DOHH2 (cell line): ENCODE results near the gene KRTAP5-5.
"Not testable (repeated sequence)": the region's sequence is repeated elsewhere in the genome, so short reads cannot be mapped to it uniquely, and the experiment has no call there.

Experiments
- H3F3A ChIP-seq: fragments of 200-600 bp; sonication (generic), shearing (Covaris generic); 2 replicates; pipeline ENCODE4 v1.6.0; 2016; ENCODE audit warnings: antibody characterized with exemption, mild to moderate bottlenecking; ENCODE audit not compliant: control insufficient read depth, insufficient read depth
- H3K27ac ChIP-seq: fragments of 200-600 bp; sonication (generic); 2 replicates; pipeline ENCODE4 v1.5.1; 2014; ENCODE audit warnings: low read depth, mild to moderate bottlenecking, low read length, moderate library complexity
- H3K27me3 ChIP-seq: fragments of 200-600 bp; sonication (generic); 2 replicates; pipeline ENCODE4 v1.6.1; 2014; ENCODE audit warnings: mild to moderate bottlenecking, low read length, mixed read lengths; ENCODE audit not compliant: control insufficient read depth
- H3K36me3 ChIP-seq: fragments of 200-600 bp; sonication (generic); 2 replicates; pipeline ENCODE4 v1.6.1; 2014; ENCODE audit warnings: mild to moderate bottlenecking, low read length, moderate library complexity, mixed read lengths; ENCODE audit not compliant: control insufficient read depth
- H3K4me1 ChIP-seq: fragments of 200-600 bp; sonication (generic); 2 replicates; pipeline ENCODE4 v1.6.1; 2014; ENCODE audit warnings: mild to moderate bottlenecking, low read length, mixed read lengths; ENCODE audit not compliant: control insufficient read depth
- H3K4me2 ChIP-seq: fragments of 200-600 bp; sonication (generic); 2 replicates; pipeline ENCODE4 v1.6.0; 2014; ENCODE audit warnings: mild to moderate bottlenecking, low read length, moderate library complexity
- H3K4me3 ChIP-seq: fragments of 200-600 bp; sonication (generic); 2 replicates; pipeline ENCODE4 v1.5.1; 2014; ENCODE audit warnings: mild to moderate bottlenecking, low read length, mixed read lengths
- H3K79me2 ChIP-seq: fragments of 200-600 bp; sonication (generic); 2 replicates; pipeline ENCODE4 v1.6.1; 2014; ENCODE audit warnings: mild to moderate bottlenecking, low read length, mixed read lengths; ENCODE audit not compliant: control insufficient read depth
- H3K9me2 ChIP-seq: fragments of 200-600 bp; sonication (generic); replicated peaks from 2 replicates; pipeline ENCODE4 v1.6.1; 2014; ENCODE audit warnings: mild to moderate bottlenecking, low read length, mixed read lengths; ENCODE audit not compliant: control insufficient read depth
- H3K9me3 ChIP-seq: fragments of 200-600 bp; sonication (generic); 2 replicates; pipeline ENCODE4 v1.6.1; 2014; ENCODE audit warnings: antibody characterized with exemption, low read length, mixed read lengths; ENCODE audit not compliant: control insufficient read depth, insufficient read depth
- H4K20me1 ChIP-seq: fragments of 200-600 bp; sonication (generic); 2 replicates; pipeline ENCODE4 v1.6.0; 2014; ENCODE audit warnings: low read depth, mild to moderate bottlenecking, antibody characterized with exemption, low read length, moderate library complexity; ENCODE audit not compliant: control insufficient read depth, insufficient read depth
- EZH2phosphoT487 ChIP-seq: fragments of 200-600 bp; sonication (generic); IDR thresholded peaks from 2 replicates; pipeline ENCODE4 v1.6.1; 2017; ENCODE audit warnings: borderline replicate concordance, mild to moderate bottlenecking, antibody characterized with exemption, low read length, moderate library complexity, mixed read lengths
- TF ChIP-seq, protein P1 (sequence below): fragments of 200-600 bp; sonication (generic); IDR thresholded peaks from one replicate; pipeline ENCODE4 v1.5.1; 2014; ENCODE audit warnings: antibody characterized with exemption, mild to moderate bottlenecking, low read depth, low read length; ENCODE audit not compliant: poor library complexity, severe bottlenecking

KRTAP5-5 gene

DNA sequence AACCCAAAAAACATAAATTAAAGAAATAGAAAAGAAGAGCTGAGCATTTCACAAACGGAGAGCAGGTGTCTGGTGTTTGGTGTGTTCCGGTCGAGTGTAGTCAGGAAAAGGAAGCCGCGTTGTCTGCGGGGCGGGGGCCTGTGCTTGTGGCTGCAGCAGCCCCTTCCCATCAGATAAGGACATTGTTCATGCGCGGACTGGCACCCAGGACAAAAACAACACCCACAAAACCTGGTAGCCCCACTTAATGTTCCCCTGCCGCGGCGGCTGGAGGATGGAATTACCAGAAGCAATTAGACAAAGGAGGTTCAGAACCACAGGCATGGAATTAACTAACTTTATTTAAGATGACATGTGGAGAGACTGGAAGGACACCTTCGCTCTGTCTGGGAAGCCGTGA is 29.9 kb downstream of the KRTAP5-5 start:
- Histone ChIP-seq H3K79me2 (no peaks in the 10 kb centered on the region), H4K20me1 (no peaks in the 10 kb centered on the region), H3F3A (no peaks in the 10 kb centered on the region), H3K9me3 (no peaks in the 10 kb centered on the region), H3K36me3 (no peaks in the 10 kb centered on the region), H3K4me3 (no peak overlapping the region), H3K9me2 (no peaks in the 10 kb centered on the region), H3K27me3 (peaks cover 8% of the 10 kb centered on the region; the same call in 1 of the 2 replicates), H3K4me1 (no peaks in the 10 kb centered on the region), H3K4me2 (no peak overlapping the region), H3K27ac (no peak overlapping the region)
- TF ChIP-seq EZH2phosphoT487: no peak
- TF ChIP-seq, protein P1, sequence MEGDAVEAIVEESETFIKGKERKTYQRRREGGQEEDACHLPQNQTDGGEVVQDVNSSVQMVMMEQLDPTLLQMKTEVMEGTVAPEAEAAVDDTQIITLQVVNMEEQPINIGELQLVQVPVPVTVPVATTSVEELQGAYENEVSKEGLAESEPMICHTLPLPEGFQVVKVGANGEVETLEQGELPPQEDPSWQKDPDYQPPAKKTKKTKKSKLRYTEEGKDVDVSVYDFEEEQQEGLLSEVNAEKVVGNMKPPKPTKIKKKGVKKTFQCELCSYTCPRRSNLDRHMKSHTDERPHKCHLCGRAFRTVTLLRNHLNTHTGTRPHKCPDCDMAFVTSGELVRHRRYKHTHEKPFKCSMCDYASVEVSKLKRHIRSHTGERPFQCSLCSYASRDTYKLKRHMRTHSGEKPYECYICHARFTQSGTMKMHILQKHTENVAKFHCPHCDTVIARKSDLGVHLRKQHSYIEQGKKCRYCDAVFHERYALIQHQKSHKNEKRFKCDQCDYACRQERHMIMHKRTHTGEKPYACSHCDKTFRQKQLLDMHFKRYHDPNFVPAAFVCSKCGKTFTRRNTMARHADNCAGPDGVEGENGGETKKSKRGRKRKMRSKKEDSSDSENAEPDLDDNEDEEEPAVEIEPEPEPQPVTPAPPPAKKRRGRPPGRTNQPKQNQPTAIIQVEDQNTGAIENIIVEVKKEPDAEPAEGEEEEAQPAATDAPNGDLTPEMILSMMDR: no peak

DNA sequence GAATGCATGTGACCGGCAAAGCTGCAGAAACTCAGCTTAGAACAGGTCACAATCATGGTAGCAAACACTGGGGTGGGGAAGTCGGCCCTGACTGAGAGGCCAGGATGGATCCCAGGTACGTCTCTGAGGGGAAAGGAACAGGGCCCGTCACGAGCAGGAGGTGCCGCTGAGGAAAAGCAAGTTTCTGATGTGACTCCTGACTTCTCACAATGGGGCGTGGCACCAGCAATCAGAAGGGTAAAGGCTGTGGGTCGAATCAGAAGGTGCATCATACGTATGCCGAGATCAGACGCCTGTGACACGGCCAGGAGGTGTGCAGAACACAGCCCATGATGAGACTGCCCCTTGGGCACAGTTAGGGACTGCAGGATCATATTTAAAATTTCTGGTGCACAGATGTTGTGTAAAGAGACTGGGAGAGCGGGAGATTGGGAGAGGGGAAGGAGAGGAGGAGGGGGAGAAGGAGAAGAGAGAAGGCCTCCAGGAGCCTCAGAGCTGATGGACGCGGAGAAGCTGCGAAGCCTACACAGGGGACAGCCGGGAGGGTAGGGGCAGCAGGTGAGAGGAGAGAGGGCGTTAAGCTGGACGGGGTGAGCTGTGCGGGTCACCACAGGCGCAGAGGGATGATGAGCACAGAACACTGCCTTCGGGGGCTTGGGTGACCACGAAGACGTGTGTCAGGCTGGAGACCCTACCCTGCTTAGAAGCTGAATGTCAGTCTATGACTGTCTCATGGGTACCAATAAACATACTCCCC is 30.7 kb downstream of the KRTAP5-5 start:
- Histone ChIP-seq H3K9me2 (no peaks in the 10 kb centered on the region), H3K9me3 (no peaks in the 10 kb centered on the region), H3F3A (no peaks in the 10 kb centered on the region), H3K27me3 (peaks cover 8% of the 10 kb centered on the region; the same call in 1 of the 2 replicates), H3K36me3 (no peaks in the 10 kb centered on the region), H3K27ac (no peak overlapping the region), H4K20me1 (no peaks in the 10 kb centered on the region), H3K4me1 (no peaks in the 10 kb centered on the region), H3K4me2 (no peak overlapping the region), H3K4me3 (no peak overlapping the region), H3K79me2 (no peaks in the 10 kb centered on the region)
- TF ChIP-seq, protein P1: no peak
- no peak for TF ChIP-seq EZH2phosphoT487

DNA sequence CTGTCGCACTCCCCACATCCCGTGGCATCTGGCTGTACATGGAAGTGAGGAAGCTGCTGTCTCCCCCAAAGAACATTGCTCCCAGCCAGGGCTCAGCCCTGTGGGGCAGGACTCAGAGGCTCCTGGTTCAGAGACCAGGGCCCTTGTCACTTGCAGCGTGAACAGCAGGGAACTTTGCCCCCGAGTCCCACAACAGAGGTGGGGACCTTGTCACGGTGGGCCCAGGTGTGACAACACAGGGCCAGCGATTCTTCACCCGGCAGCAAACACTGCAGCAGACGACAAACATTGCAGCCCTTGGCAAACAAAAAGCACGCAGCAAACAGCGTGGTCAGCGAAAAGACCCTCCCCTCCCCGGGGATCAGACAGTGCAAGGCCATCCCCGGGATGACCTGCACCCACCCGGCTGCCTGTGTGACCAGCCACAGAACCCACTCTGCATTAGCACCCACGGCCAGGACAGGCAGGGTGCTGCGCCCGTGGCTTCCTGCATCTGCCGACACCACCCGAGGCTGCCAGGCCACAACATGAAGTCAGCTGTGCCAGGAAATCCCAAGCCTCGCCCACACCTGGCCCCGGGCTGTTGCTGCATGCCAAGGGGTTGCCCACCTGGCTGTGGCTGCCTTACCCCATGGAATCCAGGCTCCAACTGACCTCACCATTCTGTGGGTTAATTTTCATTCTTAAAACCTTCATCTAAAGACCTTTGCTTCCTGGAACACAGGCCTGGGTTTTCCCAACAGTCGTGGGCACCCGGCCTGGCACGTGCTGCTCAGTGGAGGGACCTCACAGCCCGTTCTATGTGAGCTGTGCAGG is 32.1 kb downstream of the KRTAP5-5 start:
- not testable (repeated sequence) for H3K4me3 ChIP-seq, H3K9me2 ChIP-seq, H3K27ac ChIP-seq, H3F3A ChIP-seq, H3K36me3 ChIP-seq, H3K4me1 ChIP-seq, H3K27me3 ChIP-seq, H4K20me1 ChIP-seq, H3K4me2 ChIP-seq, H3K79me2 ChIP-seq, H3K9me3 ChIP-seq

DNA sequence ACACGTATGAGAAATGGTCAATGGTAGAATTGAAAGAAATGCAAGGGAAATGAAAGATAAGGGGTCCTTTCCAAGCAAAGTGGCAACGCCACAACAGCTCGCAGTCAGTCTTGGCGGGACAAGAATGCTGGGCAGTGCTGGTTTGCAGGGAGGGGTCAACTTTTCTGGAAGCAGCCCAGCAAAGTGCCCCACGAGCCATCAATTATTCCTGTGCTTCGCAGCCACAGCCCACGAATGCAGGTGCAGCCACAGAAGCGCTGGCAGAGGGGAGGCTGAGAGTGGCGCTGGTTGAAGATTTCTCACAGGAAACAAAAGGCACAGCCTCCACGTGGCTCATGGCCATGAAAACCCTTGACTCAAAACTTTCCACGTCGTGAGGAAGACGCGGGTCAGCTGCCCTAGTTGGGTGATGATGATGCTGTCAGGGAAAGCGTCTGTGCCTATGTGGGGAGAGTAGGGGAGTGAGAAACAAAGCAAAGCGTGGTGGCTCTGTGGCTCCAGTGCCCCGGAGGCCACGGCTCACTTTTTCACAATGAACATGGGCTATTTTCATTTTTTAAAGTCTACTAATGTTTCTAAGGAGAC is 33.2 kb downstream of the KRTAP5-5 start:
- not testable (repeated sequence) for H3K9me2 ChIP-seq, H4K20me1 ChIP-seq, H3K4me1 ChIP-seq, H3K4me2 ChIP-seq, H3K36me3 ChIP-seq, H3F3A ChIP-seq, H3K27me3 ChIP-seq, H3K79me2 ChIP-seq, H3K27ac ChIP-seq, H3K9me3 ChIP-seq, H3K4me3 ChIP-seq
